CD4-positive, alpha-beta T cell treated with Interleukin-15 for 4 hours (primary cell): Measurements from ENCODE around the gene TGM5.
"Not testable (repeated sequence)": the region's sequence is repeated elsewhere in the genome, so short reads cannot be mapped to it uniquely, and the experiment has no call there.

Experiments used
- DNase-seq: peaks from one replicate; pipeline ENCODE4 v3.0.0-alpha.2; 2020; ENCODE audit warnings: low spot score

Gene TGM5

GRCh38 chr15:43276563-43277200 is 10.0 kb upstream of the TGM5 start:
- no peak for DNase-seq

- no peak for DNase-seq
Observed at GRCh38 chr15:43275740-43276562, 9.2 kb upstream of the TGM5 start.

- no peak for DNase-seq
Observed at GRCh38 chr15:43274136-43274535, 7.4 kb upstream of the TGM5 start.

GRCh38 chr15:43273243-43273642 is 6.5 kb upstream of the TGM5 start:
- DNase-seq = no peak

GRCh38 chr15:43271908-43272307 is 5.2 kb upstream of the TGM5 start:
- DNase-seq = not testable (repeated sequence)

- DNase-seq = no peak
Observed at GRCh38 chr15:43270676-43271306, 4.1 kb upstream of the TGM5 start.

- no peak for DNase-seq
Observed at GRCh38 chr15:43270113-43270665, 3.5 kb upstream of the TGM5 start.

- DNase-seq = no peak
Observed at GRCh38 chr15:43268111-43269105, 1.7 kb upstream of the TGM5 start.

- no peak for DNase-seq
Observed at GRCh38 chr15:43267439-43267838, 711 bp upstream of the TGM5 start.

- no peak for DNase-seq
Observed at GRCh38 chr15:43266386-43266785, 342 bp downstream of the TGM5 start.

GRCh38 chr15:43260011-43260615 is 6.6 kb downstream of the TGM5 start:
- no peak for DNase-seq

- DNase-seq = no peak
Observed at GRCh38 chr15:43258781-43259180, 7.9 kb downstream of the TGM5 start.

- DNase-seq = no peak
Observed at GRCh38 chr15:43256341-43256740, 10.4 kb downstream of the TGM5 start.

- no peak for DNase-seq
Observed at GRCh38 chr15:43255376-43255775, 11.4 kb downstream of the TGM5 start.

- DNase-seq = peak; percentile 27
Observed at GRCh38 chr15:43253431-43254403, 13.0 kb downstream of the TGM5 start.

GRCh38 chr15:43251871-43252250 is 14.9 kb downstream of the TGM5 start:
- no peak for DNase-seq

GRCh38 chr15:43251185-43251870 is 15.4 kb downstream of the TGM5 start:
- DNase-seq = no peak

- DNase-seq = no peak
Observed at GRCh38 chr15:43250785-43251184, 15.9 kb downstream of the TGM5 start.

- DNase-seq = no peak
Observed at GRCh38 chr15:43249699-43250203, 17.0 kb downstream of the TGM5 start.
